HG02763 (cell line): ENCODE results near the gene C16orf92.

Experiments
- ATAC-seq: cut with Tn5 transposase; IDR thresholded peaks from one replicate; pipeline ENCODE4 v1.9.1; 2021; ENCODE audit warnings: mild to moderate bottlenecking, moderate library complexity; ENCODE audit not compliant: unreplicated experiment

Gene C16orf92

DNA sequence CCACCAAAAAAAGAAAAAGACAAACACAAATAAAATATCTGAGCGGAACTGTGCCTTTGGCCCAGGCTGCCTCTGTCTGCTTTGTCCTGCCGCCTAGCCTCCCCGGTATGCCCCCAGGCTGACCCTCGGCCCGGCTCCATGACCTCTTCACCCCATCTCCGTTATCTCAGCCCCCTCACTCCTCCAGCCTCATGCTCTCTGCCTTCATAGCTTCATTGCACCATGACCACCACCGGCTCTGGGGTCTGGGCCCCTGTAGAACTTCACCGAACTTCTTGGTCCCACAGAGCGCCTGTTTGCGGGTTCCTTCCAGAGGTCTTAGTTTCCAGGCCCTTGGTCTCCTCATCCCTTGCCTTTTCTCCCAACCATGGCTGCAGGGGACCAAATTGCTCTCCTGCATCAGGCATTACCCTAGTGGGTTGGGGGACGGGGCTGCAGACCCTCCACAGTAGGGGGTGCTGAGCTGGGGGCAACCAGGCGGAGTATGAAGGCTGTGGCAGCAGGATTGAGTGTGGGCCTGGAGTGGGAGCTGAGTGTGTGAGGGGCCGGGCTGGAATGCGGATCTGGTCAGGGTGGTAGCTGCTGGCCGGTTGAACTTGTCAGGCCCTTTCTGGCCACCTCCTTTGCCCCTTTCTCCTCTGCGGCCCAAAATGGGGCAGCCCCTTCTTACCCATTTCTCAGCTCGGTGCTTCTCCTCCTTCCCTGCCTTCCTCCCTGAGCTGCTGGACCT is 34.5 kb upstream of the C16orf92 start:
- ATAC-seq: no peak

DNA sequence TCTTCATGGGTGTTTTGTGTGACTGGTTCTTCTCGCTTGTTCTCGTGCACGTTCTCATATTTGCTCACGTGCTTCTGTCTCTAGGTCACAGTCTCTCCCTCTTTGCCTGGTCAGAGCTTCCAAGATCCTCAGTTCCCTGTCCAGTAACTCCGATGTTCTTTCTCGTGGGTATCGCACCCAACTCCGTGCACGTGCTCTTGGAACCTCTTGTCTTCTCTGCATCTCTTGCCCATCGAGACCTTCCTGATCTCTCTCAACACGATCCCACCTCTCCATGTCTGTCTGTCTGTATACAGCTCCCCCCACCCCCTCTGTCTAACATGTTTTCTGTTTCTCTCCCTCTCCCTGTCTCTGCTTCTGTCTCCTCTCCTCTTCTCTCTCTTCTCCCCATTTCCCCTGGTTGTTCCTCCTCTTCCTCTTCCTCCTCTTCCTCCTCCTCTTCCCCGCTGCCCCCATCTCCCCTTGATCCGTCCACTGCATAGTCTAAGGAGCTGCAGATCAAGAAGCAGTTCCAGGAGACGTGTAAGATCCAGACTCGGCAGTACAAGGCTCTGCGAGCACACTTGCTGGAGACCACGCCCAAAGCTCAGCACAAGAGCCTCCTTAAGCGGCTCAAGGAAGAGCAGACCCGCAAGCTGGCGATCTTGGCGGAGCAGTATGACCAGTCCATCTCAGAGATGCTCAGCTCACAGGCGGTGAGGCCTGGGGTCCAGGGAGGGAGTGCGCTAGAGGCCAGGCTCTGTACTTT is 33.7 kb upstream of the C16orf92 start:
- no peak for ATAC-seq

DNA sequence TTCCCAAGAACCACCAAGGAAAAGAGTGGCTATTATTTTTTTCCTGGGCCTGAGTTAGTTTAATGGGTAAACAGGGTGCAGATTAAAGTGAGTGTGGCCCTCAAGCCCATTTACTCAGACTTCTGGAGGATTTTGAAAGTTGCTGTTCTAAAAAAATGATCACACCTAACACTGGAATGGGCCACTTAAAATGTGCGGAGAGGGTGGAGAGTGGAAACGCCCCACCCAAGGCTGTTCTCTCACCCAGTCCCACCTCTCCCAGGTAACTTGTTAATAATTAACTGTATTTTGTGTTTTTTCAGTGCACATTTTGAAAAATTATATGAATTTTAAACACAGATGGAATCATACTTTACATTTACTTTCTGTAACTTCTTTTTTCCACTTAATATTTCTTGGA is 33.0 kb upstream of the C16orf92 start:
- ATAC-seq: no peak

DNA sequence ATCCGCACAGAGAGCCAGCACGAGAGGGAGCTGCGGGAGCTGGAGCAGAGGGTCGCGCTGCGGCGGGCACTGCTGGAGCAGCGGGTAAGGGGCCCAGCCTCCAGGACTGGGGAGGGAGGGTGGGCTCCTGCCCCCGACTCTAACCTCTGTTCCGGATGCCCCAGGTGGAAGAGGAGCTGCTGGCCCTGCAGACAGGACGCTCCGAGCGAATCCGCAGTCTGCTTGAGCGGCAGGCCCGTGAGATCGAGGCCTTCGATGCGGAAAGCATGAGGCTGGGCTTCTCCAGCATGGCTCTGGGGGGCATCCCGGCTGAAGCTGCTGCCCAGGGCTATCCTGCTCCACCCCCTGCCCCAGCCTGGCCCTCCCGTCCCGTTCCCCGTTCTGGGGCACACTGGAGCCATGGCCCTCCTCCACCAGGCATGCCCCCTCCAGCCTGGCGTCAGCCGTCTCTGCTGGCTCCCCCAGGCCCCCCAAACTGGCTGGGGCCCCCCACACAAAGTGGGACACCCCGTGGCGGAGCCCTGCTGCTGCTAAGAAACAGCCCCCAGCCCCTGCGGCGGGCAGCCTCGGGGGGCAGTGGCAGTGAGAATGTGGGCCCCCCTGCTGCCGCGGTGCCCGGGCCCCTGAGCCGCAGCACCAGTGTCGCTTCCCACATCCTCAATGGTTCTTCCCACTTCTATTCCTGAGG is 32.0 kb upstream of the C16orf92 start:
- ATAC-seq: no peak

DNA sequence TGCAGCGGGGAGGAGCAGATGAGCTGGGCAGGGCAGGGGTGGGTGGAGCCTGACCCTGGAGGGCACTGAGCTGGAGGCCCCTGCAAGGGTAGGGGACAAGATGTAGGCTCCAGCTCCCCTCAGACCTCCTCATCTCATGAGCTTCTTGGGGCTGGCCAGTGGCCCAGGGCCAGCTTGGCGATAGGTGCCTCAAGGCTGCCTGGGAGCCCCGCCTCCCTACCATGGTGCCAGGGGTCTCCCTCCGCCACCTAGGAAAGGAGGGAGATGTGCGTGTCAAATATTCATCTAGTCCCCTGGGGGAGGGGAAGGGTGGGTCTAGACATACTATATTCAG is 31.5 kb upstream of the C16orf92 start:
- ATAC-seq: no peak

DNA sequence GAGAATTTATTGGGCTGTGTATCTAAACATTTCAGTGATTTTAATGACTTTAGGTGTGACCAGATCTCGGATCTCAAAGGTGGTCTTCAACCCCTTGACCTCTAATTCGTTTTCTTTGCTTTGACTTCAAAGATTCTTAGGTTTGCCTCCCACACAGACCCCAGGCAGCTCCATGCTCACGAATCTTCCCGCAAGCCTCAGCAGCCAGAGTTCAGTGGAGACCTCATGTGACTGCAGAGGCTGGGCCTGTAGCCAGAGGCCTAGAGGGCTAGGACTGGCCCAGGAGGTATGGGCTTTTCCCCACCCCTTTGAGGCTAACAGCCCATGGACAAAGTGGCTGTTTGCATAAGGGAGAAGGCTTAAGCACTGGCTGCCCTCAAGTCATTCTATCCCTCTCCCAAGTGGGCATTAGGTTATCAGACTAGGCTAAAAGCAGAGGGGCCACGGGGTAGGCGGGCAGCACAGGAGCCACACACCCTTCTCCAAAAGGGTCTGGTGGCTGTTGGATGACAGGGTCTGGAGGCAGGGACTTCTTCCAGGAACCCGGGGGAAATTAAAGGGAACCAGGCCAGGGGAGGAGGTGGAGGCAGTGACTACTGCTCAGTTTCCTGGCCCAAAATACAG is 30.5 kb upstream of the C16orf92 start:
- no peak for ATAC-seq

DNA sequence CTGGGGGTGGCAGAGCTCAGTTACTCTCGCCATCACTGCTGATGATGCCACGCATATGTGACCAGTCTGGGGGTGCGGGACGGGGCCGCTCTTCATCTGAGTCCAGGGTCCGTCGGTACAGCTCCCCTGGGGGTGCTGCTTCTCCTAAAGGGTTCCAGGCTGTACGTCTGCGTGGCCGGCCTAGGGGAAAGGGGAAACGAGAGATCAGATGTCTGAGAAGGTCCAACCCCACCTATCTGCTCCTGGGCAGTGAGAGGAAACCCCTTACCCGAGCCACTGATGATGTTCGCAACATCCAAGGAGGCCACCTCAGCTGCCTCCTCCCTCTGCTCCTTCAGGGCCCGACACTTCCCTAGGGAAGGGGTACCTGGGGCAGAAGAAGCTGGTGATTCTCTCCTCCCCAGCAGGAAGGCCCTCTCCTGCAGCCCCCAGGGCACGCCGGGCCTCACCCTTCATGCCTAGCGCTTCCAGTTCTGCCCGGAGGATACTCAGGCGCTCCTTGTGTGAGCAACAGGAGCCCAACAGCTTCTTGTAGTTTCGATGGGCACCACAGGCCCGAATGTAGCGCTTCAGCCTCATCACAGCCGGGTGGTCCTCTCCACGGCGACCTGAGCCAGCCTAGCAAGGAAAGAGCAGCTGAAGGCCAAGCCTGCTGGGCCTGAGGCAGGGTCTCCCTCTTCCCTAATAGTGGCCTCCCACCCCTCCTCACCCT is 29.7 kb upstream of the C16orf92 start:
- no peak for ATAC-seq

DNA sequence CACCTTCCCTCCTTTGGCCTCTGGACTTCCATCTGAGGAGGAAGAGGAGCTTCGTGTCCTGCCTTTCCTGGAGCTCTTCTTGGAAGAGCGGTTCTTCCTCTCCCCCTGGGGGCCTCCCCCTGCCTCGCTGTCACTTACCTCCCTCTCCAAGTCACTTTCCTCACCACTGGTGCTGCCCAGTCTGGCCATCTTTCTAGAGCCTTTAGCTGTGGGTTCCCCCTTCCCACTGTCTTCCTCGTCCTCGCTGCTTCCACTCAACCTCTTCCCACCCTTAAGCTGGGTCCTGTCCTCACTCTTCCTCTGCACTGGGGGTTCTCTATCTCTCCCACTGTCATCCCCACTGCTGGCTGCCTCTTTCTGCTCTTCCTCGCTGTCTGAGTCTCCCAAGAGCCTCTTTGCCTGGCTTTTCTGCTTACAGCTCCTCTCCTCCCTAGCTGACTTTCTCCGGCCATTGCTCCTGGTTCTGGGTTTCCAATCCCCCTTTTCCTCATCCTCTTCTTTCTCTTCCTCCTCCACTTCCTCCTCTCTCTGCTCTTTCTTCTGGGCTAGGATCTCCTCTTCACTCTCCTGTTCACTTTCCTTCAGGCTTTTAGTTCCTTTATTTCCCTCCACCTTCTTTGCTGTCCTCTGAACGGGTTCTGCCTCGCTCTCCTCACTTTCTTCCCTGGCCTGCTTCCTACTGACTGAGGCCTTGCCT is 28.9 kb upstream of the C16orf92 start:
- ATAC-seq: no peak

DNA sequence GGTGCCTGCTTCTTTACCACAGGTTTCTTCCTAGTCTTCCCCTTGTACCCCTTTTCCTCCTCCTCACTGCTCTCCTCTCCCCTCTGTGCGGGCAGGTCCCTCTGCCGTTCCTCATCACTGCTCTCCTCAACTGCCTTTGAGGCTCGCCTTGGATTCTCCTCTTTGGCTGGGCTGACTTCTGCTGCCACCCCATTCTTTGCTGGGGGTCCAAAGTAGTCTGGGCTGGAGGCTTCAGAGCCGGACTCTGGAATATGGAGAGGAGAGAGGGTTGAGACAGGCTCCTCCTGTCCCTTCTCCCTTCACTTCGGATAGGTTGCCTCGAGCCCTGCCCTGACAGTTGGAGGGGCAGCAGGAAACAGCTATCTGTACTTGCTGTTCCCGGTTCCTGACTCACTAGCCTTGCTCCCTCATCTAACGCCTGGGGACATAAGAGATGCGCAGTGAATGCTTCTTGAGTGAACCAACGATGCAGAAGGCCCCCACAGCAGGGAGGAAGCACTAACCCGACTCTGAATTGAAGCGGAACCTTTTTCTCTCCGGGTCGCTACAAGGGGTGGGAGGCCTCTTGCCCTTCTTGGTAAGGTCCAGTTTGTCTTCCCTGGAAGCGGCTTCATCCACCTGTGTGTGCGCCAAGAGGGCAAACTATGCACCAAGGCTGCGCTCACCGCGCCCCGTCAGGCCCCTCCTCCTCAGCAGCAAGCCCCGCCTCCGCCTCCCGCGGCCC is 28.2 kb upstream of the C16orf92 start:
- peak; percentile 20 for ATAC-seq

DNA sequence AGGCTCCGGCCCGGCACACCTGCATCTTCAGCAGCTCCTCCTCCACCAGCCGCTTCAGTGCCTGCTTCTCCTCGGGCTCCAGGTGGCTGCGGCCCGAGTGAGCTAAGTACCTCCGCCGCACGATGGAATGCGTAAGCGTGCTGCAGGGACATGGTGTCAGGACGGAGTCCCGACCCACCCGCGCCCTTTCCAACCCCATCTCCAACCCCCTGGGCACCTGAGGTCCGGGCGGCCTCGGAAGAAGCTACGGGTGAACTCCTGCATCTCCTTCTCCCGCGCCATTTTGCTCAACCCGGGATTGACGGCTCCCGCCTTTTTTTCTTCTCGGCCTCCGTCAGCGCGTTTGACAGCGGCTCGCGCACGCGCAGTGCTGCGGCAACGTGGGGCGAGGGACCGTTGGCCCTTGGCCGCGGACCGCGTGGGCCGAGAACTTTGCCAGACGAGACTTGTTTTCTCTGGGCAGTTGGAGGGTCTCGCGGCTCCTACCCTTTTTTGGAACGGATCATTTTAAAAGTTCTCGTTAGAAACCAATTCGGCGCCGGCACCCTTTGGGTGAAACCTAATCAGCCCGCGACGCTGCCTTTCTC is 27.6 kb upstream of the C16orf92 start, which contains the start of gene HIRIP3:
Gene HIRIP3, minus strand, starts transcription at position 294 of the 587 bp plus-strand sequence. Its CDS starts 12 bp downstream, at position 282.
- peak; percentile 49 for ATAC-seq

DNA sequence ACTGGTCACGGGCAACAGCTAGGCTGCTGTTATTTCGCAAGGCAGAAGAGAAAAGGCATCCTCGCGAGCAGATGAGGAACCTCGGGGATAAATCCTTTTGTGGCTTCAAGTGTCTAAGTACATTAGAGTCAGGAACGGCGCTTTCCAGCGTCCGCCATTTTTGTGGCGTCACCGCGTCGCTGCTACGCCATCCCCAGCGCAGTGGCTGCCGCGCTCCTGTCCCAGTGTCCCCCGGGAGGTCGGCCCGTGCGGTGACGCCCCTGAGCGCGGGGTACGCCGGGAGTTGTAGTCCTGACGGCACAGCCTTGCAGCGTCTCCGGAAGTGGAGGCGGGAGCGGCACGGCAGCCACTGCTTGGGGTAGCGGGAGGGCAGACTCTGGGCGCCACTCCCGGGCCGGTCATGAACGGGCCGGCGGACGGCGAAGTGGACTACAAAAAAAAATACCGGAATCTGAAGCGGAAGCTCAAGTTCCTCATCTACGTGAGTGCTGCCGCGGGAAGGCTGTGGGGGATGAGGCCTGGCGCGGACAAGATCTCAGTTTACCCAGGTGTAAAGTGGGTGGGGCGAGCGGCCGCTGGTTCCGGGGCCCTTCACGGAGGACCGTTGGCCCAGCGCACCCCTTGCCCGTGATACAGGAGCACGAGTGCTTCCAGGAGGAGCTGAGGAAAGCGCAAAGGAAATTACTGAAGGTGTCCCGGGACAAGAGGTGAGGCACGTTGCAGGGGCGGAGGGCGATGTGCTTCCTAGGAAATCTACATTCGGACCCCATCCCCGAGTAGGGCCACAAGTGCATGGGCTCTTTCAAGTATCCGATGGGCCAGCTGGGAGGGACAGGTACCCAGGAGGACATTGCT is 26.9 kb upstream of the C16orf92 start, which contains the start of gene INO80E:
Gene INO80E, plus strand, starts transcription at position 331 of the 855 bp plus-strand sequence. Its CDS starts 70 bp downstream, at position 401.
- peak; percentile 94 for ATAC-seq

DNA sequence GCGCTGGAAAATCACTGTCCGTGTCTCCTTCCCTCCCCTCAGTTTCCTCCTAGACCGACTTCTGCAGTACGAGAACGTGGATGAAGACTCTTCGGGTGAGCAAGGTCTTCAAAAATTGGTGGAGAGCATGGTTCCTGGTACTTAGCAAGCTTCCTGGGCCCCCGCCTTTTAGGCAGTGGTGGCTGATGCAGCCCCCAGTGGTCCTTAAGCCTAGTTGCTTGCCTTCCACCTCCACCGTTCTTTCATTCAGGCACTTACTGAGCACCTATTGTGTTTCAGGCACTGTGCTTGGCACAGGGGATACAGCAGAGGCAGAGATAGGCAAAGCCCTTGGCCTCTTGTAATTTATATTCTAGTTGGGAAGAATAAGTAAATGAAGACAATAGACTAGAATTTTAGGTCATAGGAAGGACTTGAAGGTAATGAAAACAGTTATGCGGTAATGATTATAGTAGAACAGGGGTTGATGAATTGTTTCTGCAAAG is 26.2 kb upstream of the C16orf92 start:
- no peak for ATAC-seq

DNA sequence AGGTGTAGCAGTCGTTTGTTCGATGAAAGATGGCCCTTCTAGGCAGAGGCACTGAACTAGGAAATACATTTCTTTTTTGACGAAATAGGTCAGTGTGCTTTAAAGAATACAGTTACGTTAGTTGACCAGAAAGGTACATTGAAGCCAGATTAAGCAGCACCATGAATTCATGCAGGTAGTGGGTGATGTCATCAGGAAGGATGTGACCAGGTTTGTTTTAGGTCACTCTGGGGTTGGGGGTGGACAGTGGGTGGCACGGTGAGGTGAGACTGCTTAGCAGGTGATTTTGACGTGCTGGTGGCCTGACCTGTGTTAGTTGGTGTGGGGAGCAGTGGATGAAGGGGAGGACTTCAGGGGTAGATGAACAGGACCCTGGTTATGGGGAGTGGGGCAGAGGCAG is 23.4 kb upstream of the C16orf92 start:
- no peak for ATAC-seq

DNA sequence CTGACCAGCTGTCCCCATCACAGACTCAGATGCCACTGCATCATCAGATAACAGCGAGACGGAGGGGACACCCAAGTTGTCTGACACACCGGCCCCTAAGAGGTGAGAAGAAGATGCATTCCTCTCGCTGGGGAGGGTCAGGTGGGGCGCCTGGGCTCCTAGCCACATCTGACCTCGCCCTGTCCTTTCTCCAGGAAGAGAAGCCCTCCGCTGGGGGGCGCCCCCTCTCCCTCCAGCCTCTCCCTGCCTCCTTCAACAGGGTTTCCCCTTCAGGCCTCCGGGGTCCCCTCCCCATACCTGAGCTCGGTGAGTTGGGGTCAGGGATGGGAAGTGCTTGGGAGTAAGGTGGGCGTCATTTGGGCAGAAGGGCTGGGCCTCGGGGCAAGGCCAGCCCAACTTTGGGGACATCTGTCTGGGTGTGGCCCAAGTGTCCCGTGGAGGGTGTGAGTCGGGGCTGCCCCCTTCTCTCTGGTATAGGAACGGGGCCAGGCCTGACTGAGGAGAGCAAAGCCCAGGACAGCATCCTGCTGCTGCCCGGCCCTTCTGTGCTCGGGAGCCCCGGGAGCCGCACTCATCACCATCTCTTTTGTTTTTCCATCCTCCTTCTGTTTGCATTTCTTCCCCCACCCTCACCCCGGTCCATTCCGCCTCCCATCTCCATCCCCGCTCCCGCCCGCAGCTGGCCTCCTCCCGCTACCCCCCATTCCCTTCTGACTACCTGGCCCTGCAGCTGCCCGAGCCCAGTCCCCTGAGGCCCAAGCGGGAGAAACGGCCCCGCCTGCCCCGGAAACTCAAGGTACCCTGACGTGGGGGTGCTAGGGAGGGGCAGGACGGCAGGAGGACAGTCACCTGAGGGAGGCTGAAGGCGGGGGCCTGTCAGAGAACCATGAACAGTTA is 22.0 kb upstream of the C16orf92 start:
- ATAC-seq: no peak

DNA sequence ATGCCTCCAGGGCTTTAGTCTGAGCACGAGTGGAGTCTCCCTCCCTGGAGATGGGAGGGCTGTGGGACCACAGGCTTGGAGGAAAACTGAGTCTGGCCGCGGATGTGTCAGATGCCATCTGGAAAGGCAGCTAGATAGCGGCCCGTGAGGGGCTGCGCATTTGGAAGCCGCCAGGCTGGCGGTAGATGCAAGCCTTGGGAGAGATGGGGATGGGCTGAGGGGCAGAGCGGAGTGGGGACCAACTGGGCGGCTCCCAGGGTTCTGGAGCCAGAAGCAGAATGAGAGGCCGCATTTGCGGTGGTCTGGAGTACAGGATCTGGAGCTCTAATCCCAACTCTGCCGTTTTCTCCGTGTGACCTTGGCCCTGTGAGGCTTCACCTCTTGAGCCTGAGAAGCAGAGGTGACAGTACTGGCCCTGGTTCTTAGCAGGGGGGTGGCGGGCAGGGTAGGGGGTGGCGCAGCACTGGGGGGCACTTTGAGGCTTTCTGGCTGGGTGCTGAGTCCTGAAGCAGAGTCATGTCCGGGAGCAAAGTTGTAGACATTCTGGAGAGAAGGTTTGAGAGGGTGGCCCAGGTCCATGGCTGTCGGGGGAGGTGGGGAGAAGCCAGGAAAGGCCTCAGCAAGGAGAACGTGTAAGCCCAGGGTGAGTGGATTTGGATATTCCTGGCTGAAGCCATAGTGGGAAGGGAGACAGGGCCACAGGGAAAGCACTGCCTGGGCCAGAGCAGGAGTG is 20.2 kb upstream of the C16orf92 start:
- ATAC-seq: no peak
